H1 (cell line): ENCODE data around the gene UVSSA. TPM values are rescaled to one million over a fixed set of nuclear protein-coding genes. Genes with fewer than 3 reads are reported as not detected.

ENCODE experiments used
- CBX5 ChIP-seq: fragments of 300-800, 300-1000 bp; sonication (generic); IDR thresholded peaks from 2 replicates; pipeline ENCODE4 v1.7.1; 2016; ENCODE audit warnings: antibody characterized with exemption, low read length, low read depth
- CBX8 ChIP-seq: fragments of 300-800, 300-1000 bp; sonication (generic); IDR thresholded peaks from 2 replicates; pipeline ENCODE4 v1.7.1; 2016; ENCODE audit warnings: low read depth, low read length, borderline replicate concordance
- CTBP2 ChIP-seq: IDR thresholded peaks from 2 replicates; pipeline ENCODE4 v1.7.0; 2011; ENCODE audit warnings: borderline replicate concordance, mild to moderate bottlenecking, moderate library complexity, mixed read lengths, low read length; ENCODE audit not compliant: insufficient read depth, insufficient read length
- E2F6 ChIP-seq: IDR thresholded peaks from 2 replicates; pipeline ENCODE4 v1.6.1; 2012; ENCODE audit warnings: inconsistent platforms
- EGR1 ChIP-seq: IDR thresholded peaks from 2 replicates; pipeline ENCODE4 v1.6.1; 2011; ENCODE audit warnings: low read depth, low read length, borderline replicate concordance
- KDM1A ChIP-seq: fragments of 200-600, 300-600 bp; sonication (generic); IDR thresholded peaks from 2 replicates; pipeline ENCODE4 v1.7.1; 2016; ENCODE audit warnings: mild to moderate bottlenecking, low read length, borderline replicate concordance
- KDM4A ChIP-seq: IDR thresholded peaks from one replicate; pipeline ENCODE4 v1.7.1; 2012; ENCODE audit warnings: low read depth, mild to moderate bottlenecking, moderate library complexity, low read length, inconsistent platforms; ENCODE audit not compliant: severe bottlenecking
- NRF1 ChIP-seq: IDR thresholded peaks from 2 replicates; pipeline ENCODE4 v1.6.1; 2011; ENCODE audit warnings: mild to moderate bottlenecking, low read depth, low read length, improper control_type of control experiment
- SIX5 ChIP-seq: IDR thresholded peaks from 2 replicates; pipeline ENCODE4 v1.6.1; 2011; ENCODE audit warnings: mild to moderate bottlenecking, low read depth, low read length
- TAF1 ChIP-seq: IDR thresholded peaks from 2 replicates; pipeline ENCODE4 v1.6.1; 2011; ENCODE audit warnings: mild to moderate bottlenecking, low read depth, low read length
- TAF7 ChIP-seq: optimal IDR thresholded peaks from 2 replicates; pipeline ENCODE3; 2011; ENCODE audit warnings: low read depth, mild to moderate bottlenecking, inconsistent platforms, low read length, moderate library complexity, borderline replicate concordance
- polyA plus RNA-seq, 7 experiments: library from polyadenylated mRNA; depleted of rRNA in 3 of 7; stranded (reverse) in 5 of 7; unstranded in 2 of 7; fragments of >200 nt in 5 of 7; fragments of 200-250 nt in 2 of 7; gene quantifications; 1 replicate in 5 of 7; 2 replicates in 1 of 7; 4 replicates in 1 of 7; pipeline versions ENCODE4 v1.2.1 to v1.2.3, GENCODE V29; 2011 to 2013; ENCODE audit warnings: missing spikeins in 2 of 7, mixed read lengths in 2 of 7
- total RNA-seq: library from RNA; stranded (reverse); fragmentation: NEBNext Ultra II Directional; extraction: Animal tissue kit (Norgen Biotek cat#: 25700); gene quantifications from 2 replicates; pipeline ENCODE4 v1.2.1, GENCODE V29; 2021

The UVSSA gene
- total and polyA plus RNA-seq, 2 of the 8 experiments (the other 6 are each of a cell fraction or from before 2014, with no cell fraction given), result 14.5 to 19.4 TPM

GRCh38 chr4:1345903-1346780, 866 bp upstream of the UVSSA start (continued):
- TF ChIP-seq TAF7, result no peak
- TF ChIP-seq TAF1, result no peak
- peak; percentile 95 for TF ChIP-seq KDM4A
- TF ChIP-seq KDM1A, result no peak
- no peak for TF ChIP-seq SIX5
- TF ChIP-seq NRF1, result no peak
- TF ChIP-seq CTBP2, result no peak
- TF ChIP-seq CBX8, result no peak
- no peak; the same call in 1 of the 2 replicates for TF ChIP-seq E2F6
- TF ChIP-seq EGR1, result no peak
- no peak for TF ChIP-seq CBX5
